B cell (primary cell): Measurements from ENCODE around the gene CD58.

Experiments
- EZH2 ChIP-seq: IDR thresholded peaks from 2 replicates; pipeline ENCODE4 v1.6.1; 2012; ENCODE audit warnings: borderline replicate concordance, low read depth, mild to moderate bottlenecking, moderate library complexity, low read length; ENCODE audit not compliant: insufficient read depth, poor library complexity, severe bottlenecking
- TF ChIP-seq, protein P1 (sequence below): fragments of 200-600 bp; IDR thresholded peaks from one replicate; pipeline ENCODE4 v1.8.0; 2022; ENCODE audit warnings: antibody characterized with exemption, mild to moderate bottlenecking

DNA sequence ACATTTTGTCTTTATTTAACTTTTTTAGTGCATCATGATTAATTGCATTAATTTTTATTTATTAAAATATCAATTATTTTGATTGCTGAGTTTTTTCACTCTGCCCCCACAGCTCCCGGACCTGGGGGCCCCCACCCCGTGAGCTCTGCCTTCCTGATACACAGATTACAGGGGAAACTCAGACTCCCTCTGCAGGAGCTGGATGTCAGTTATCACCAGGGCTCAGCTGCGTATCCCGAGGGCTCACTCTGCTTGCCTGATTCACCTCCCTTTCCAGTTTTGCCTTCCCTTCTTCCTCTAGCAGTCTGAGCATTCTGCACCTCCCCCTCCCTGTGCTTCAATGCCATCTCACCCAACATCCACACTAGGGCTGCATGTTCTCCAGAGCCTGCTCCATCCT, 99.6 kb downstream of the CD58 start:
- TF ChIP-seq, protein P1, sequence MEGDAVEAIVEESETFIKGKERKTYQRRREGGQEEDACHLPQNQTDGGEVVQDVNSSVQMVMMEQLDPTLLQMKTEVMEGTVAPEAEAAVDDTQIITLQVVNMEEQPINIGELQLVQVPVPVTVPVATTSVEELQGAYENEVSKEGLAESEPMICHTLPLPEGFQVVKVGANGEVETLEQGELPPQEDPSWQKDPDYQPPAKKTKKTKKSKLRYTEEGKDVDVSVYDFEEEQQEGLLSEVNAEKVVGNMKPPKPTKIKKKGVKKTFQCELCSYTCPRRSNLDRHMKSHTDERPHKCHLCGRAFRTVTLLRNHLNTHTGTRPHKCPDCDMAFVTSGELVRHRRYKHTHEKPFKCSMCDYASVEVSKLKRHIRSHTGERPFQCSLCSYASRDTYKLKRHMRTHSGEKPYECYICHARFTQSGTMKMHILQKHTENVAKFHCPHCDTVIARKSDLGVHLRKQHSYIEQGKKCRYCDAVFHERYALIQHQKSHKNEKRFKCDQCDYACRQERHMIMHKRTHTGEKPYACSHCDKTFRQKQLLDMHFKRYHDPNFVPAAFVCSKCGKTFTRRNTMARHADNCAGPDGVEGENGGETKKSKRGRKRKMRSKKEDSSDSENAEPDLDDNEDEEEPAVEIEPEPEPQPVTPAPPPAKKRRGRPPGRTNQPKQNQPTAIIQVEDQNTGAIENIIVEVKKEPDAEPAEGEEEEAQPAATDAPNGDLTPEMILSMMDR: no peak
- TF ChIP-seq EZH2: no peak
